K562 (cell line): ENCODE measurements around the gene STK11. TPM values are rescaled to one million over a fixed set of nuclear protein-coding genes. Genes with fewer than 3 reads are reported as not detected.
A peak's percentile ranks its signal among the peaks of the same experiment; 100 is the strongest.

ENCODE experiments used
- EP400 ChIP-seq: fragments of 450-650 bp; IDR thresholded peaks from 2 replicates; pipeline ENCODE4 v1.6.1; 2017; ENCODE audit warnings: antibody characterized with exemption, mild to moderate bottlenecking, moderate library complexity
- ETS2 ChIP-seq: IDR thresholded peaks from 2 replicates; pipeline ENCODE4 v1.6.1; 2016; ENCODE audit warnings: borderline replicate concordance, missing genetic modification characterization, mild to moderate bottlenecking, moderate library complexity, missing compliant biosample characterization; ENCODE audit not compliant: poor library complexity, severe bottlenecking
- KDM5B ChIP-seq: fragments of 200-600 bp; sonication (generic); IDR thresholded peaks from 2 replicates; pipeline ENCODE4 v1.6.1; 2012; ENCODE audit warnings: low read depth, mild to moderate bottlenecking, moderate library complexity, low read length, control low read depth, inconsistent platforms; ENCODE audit not compliant: insufficient replicate concordance
- KLF1 ChIP-seq: fragments of 450-650 bp; IDR thresholded peaks from 2 replicates; pipeline ENCODE4 v1.6.1; 2016; ENCODE audit warnings: missing genetic modification characterization, missing compliant biosample characterization
- MTA1 ChIP-seq: fragments of 450-650 bp; IDR thresholded peaks from 2 replicates; pipeline ENCODE4 v1.6.1; 2017; ENCODE audit warnings: borderline replicate concordance
- MTF1 ChIP-seq: fragments of 250-450 bp; sonication (Bioruptor Pico); IDR thresholded peaks from 2 replicates; pipeline ENCODE4 v1.9.0; 2021; ENCODE audit warnings: moderate library complexity, mild to moderate bottlenecking, inconsistent platforms, borderline replicate concordance
- RAD21 ChIP-seq, 2 experiments: fragments of 250-450 bp in 1 of 2; fragments of 450-650 bp in 1 of 2; sonication (Bioruptor Pico) in 1 of 2; formaldehyde crosslinking in 1 of 2; IDR thresholded peaks in 1 of 2; conservative IDR thresholded peaks in 1 of 2; 2 replicates each; pipeline versions ENCODE4 v1.4.0 to v1.8.0; 2020 to 2022; ENCODE audit warnings: mild to moderate bottlenecking in 2 of 2, moderate library complexity in 1 of 2
- RBM25 ChIP-seq: fragments of 200-400 bp; formaldehyde crosslinking; IDR thresholded peaks from 2 replicates; pipeline ENCODE4 v1.6.1; 2018; ENCODE audit warnings: low read length, low read depth, moderate library complexity; ENCODE audit not compliant: severe bottlenecking
- REST ChIP-seq, 2 experiments: fragments of 450-650 bp; formaldehyde crosslinking in 1 of 2; IDR thresholded peaks; 2 replicates each; pipeline versions ENCODE4 v1.4.0 to v1.6.1; 2014 to 2020; ENCODE audit warnings: mild to moderate bottlenecking in 2 of 2, borderline replicate concordance in 1 of 2, low read depth in 1 of 2
- SP1 ChIP-seq: sonication (generic); formaldehyde crosslinking; IDR thresholded peaks from 2 replicates; pipeline ENCODE4 v1.8.1; 2022; ENCODE audit warnings: mild to moderate bottlenecking, missing genetic modification reagents
- ZEB2 ChIP-seq: fragments of 450-650 bp; IDR thresholded peaks from 2 replicates; pipeline ENCODE4 v1.6.1; 2016
- ZFP30 ChIP-seq: fragments of 250-450 bp; sonication (Bioruptor Pico); IDR thresholded peaks from 2 replicates; pipeline ENCODE4 v1.8.0; 2022; ENCODE audit warnings: moderate library complexity, mild to moderate bottlenecking, inconsistent platforms, borderline replicate concordance
- ZNF197 ChIP-seq: fragments of 200-800 bp; sonication (Bioruptor generic); IDR thresholded peaks from 2 replicates; pipeline ENCODE4 v1.6.1; 2016; ENCODE audit warnings: low read depth, missing genetic modification characterization, missing compliant biosample characterization
- ZNF584 ChIP-seq: fragments of 200-800 bp; sonication (Bioruptor generic); IDR thresholded peaks from 2 replicates; pipeline ENCODE4 v1.6.1; 2016; ENCODE audit warnings: low read depth, mild to moderate bottlenecking, missing genetic modification characterization, missing compliant biosample characterization
- ZSCAN29 ChIP-seq: fragments of 450-650 bp; IDR thresholded peaks from 2 replicates; pipeline ENCODE4 v1.6.1; 2017
- polyA plus RNA-seq, 8 experiments: library from polyadenylated mRNA; depleted of rRNA in 4 of 8; stranded (reverse) in 5 of 8; unstranded in 3 of 8; fragments of >200 nt; fragmentation: Nextera tagmentation in 2 of 8; fragmentation: Illumina TruSeq in 1 of 8; extraction: Ambion mirVana in 2 of 8; extraction: Trizol in 1 of 8; gene quantifications; 2 replicates each; pipeline versions ENCODE4 v1.2.1 to v1.2.3, GENCODE V29; 2011 to 2014; ENCODE audit warnings: inconsistent platforms in 1 of 8, missing spikeins in 1 of 8
- total RNA-seq, 7 experiments: library from RNA; depleted of rRNA in 6 of 7; stranded (reverse); fragments of >200 nt in 6 of 7; fragmentation: Illumina TruSeq in 2 of 7; extraction: Trizol in 2 of 7; gene quantifications; 2 replicates each; pipeline versions ENCODE4 v1.2.1 to v1.2.3, GENCODE V29; 2011 to 2021; ENCODE audit warnings: low replicate concordance in 1 of 7
- TF ChIP-seq, protein P1 (sequence below): fragments of 250-450 bp; sonication (Bioruptor Pico); IDR thresholded peaks from 2 replicates; pipeline ENCODE4 v1.8.0; 2022; ENCODE audit warnings: inconsistent platforms, mild to moderate bottlenecking, moderate library complexity, borderline replicate concordance

STK11 gene
- total and polyA plus RNA-seq, 9 of the 15 experiments (the other 6 are each of a cell fraction or from before 2014, with no cell fraction given): 0.15 to 96.5 (median 31.7) TPM

DNA sequence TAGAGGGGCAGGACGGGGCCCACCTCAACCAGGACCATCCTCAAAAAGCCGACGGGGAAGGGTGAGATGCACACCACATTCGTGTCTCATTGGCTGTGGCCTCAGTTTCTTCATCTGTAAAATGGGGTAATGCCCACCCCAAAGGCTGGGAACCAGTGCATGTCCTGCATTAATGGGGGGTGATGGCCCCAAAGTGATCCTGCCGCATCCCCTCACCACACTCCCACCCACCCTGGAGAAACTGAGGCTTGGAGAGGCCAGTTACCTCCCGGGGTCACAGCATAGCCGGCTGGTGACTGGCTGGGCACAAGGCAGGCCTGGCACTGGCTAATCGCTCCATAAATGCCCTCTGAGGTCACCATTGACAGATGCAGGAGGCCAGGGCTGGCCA, 42.2 kb downstream of the STK11 start (continued):
- TF ChIP-seq RAD21 (CRISPR knock-in tag; conservative IDR thresholded peaks at IDR 0.05 in 1 of 2, IDR thresholded peaks at IDR 0.05 in 1 of 2): peak in 1 of 2 experiments; percentile 16; a peak in 1 of 4 replicates
- peak; percentile 96 for TF ChIP-seq RBM25
- no peak for TF ChIP-seq ZFP30
- TF ChIP-seq ZNF197 (CRISPR knock-in tag): no peak
- TF ChIP-seq ZSCAN29: no peak
- no peak for TF ChIP-seq ZEB2
- TF ChIP-seq, protein P1, sequence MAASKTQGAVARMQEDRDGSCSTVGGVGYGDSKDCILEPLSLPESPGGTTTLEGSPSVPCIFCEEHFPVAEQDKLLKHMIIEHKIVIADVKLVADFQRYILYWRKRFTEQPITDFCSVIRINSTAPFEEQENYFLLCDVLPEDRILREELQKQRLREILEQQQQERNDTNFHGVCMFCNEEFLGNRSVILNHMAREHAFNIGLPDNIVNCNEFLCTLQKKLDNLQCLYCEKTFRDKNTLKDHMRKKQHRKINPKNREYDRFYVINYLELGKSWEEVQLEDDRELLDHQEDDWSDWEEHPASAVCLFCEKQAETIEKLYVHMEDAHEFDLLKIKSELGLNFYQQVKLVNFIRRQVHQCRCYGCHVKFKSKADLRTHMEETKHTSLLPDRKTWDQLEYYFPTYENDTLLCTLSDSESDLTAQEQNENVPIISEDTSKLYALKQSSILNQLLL (CRISPR knock-in tag): no peak
- no peak for TF ChIP-seq ETS2
- no peak for TF ChIP-seq KLF1 (tag)
- 0 out of 2 replicates have a peak, but pooled peaks have one; percentile 29 for TF ChIP-seq ZNF584 (CRISPR knock-in tag)
- TF ChIP-seq EP400: no peak
- TF ChIP-seq SP1 (CRISPR knock-in tag): peak; percentile 45
- TF ChIP-seq KDM5B: no peak
- no peak for TF ChIP-seq REST (IDR thresholded peaks at IDR 0.05; ENCODE audit: borderline replicate concordance)
- TF ChIP-seq REST (CRISPR knock-in tag; IDR thresholded peaks at IDR 0.05; ENCODE audit: low read depth): 0 out of 2 replicates have a peak, but pooled peaks have one; percentile 33
- peak; percentile 27; the same call in 1 of the 2 replicates for TF ChIP-seq MTA1
- TF ChIP-seq MTF1: no peak
